ENCODE results near the gene SEMA7A.

The SEMA7A gene

DNA sequence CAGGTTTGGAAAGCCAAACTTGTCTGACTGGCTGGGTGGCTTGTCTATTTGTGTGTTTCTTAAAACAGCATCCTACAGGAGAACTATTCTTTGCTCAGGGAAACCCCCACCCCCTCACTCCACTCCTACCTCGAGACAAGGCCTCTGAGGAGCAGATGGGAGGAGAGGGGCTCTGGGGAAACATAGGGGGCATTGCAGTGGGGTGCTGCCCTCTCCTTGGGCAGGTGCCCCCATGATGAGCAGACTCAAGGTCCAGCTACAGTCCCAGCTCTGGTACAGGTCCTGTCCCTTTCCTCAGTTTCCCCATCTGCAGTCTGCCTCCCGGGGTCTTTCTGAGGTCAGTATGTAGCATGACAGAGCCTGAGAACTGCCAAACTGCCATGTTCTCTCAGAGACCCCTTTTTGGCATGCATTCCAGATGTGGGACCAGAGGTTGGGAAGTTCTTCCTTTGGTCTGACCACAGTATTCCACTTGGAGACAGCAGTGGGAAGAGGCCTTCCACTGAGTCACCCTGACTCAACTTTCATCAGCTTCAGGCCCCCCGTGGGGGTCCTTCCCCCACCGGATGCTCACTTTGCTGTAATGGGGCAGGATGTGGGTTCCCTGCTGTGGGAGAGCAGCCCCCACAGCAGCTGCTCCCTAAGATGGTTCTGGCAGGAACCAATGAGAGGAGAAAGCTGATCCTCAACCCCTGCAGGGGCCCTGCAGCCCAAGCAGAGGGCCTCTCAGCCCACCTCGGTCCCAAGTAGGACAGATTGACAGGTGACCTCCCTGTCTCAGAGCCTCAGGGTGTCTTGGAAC, 34.0 kb downstream of the SEMA7A start:
- ATAC-seq (replicated peaks) (no peak), DNase-seq (no peak)
- H3K36me3 Mint-ChIP-seq, result peaks cover 1 to 27% of the 10 kb centered on the region in 2 donors
- peak overlapping the region; percentile 20 to 26 for H3K4me3 Mint-ChIP-seq
- H3K27ac Mint-ChIP-seq, result peak overlapping the region; percentile 85
- peaks cover 86 to 99% of the 10 kb centered on the region in 2 donors for H3K4me1 Mint-ChIP-seq
- no peaks in the 10 kb centered on the region for H3K9me3 Mint-ChIP-seq
- H3K27me3 Mint-ChIP-seq, result no peaks in the 10 kb centered on the region

GRCh38 chr15:74399100-74399499, 34.7 kb downstream of the SEMA7A start:
- Mint-ChIP-seq H3K4me3 (no peak overlapping the region), H3K4me1 (peaks cover 86 to 99% of the 10 kb centered on the region in 2 donors), H3K27me3 (no peaks in the 10 kb centered on the region), H3K27ac (peak overlapping the region; percentile 98), H3K36me3 (peaks cover 1 to 25% of the 10 kb centered on the region in 2 donors), H3K9me3 (no peaks in the 10 kb centered on the region)
- DNase-seq (no peak), ATAC-seq (replicated peaks) (no peak)

GRCh38 chr15:74398183-74398582, 35.6 kb downstream of the SEMA7A start:
- peak overlapping the region; percentile 59 to 64 for H3K4me3 Mint-ChIP-seq
- ATAC-seq (replicated peaks) (no peak), DNase-seq (no peak)
- no peaks in the 10 kb centered on the region for H3K27me3 Mint-ChIP-seq
- H3K27ac Mint-ChIP-seq, result peak overlapping the region; percentile 98
- peaks cover 3 to 31% of the 10 kb centered on the region in 2 donors for H3K36me3 Mint-ChIP-seq
- peaks cover 0 to 1% of the 10 kb centered on the region in 2 donors for H3K9me3 Mint-ChIP-seq
- H3K4me1 Mint-ChIP-seq, result peaks cover 86 to 99% of the 10 kb centered on the region in 2 donors

GRCh38 chr15:74397239-74398068, 36.3 kb downstream of the SEMA7A start:
- DNase-seq (peak; percentile 77), ATAC-seq (replicated peaks) (peak; percentile 36 to 42)
- peak overlapping the region; percentile 64 to 78 for H3K4me3 Mint-ChIP-seq
- H3K4me1 Mint-ChIP-seq, result peaks cover 86 to 99% of the 10 kb centered on the region in 2 donors
- H3K27ac Mint-ChIP-seq, result peak overlapping the region; percentile 98
- peaks cover 0 to 1% of the 10 kb centered on the region in 2 donors for H3K9me3 Mint-ChIP-seq
- H3K36me3 Mint-ChIP-seq, result peaks cover 3 to 37% of the 10 kb centered on the region in 2 donors
- no peaks in the 10 kb centered on the region for H3K27me3 Mint-ChIP-seq

DNA sequence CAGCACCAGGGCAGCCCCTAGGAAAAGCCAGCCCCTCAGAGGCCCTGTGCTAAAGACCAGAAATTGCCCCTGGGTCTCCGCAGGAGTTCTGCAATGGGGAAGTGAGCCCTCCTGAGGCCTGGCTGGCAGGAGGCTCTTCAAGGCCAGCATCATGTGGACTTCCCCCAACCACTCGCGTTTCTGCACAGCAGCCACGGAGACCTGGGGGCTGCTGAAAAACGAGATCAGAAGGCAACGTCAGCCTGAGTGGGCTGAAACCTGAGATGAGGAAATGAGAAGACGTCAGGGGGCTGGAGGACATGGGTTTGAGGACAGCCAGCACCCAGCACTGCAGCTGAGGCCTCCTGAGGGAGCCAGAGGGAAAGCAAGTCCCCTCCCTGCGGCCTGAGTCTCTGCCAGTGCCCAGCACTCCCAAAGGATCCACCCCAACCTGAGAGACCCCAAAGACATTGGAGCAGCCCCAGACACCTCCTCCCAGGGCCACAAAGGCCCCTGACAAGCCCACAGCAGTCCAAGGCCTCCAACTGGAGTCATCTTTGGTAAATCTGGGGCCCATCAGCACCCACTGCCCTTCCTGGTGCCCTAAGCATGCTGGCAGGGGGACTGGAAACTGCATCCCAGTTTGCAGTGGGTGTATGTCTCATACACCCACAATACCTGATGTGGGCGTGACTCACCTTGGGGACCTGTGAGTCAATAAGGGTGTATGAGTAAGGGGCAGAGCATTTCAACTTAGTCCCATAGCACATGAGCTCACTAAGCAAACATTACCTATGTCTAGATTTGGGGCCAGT, 37.1 kb downstream of the SEMA7A start:
- peak; percentile 97 for DNase-seq
- peaks cover 0 to 1% of the 10 kb centered on the region in 2 donors for H3K9me3 Mint-ChIP-seq
- no peaks in the 10 kb centered on the region for H3K27me3 Mint-ChIP-seq
- H3K4me3 Mint-ChIP-seq, result peak overlapping the region; percentile 64 to 78
- peaks cover 87 to 99% of the 10 kb centered on the region in 2 donors for H3K4me1 Mint-ChIP-seq
- H3K27ac Mint-ChIP-seq, result peak overlapping the region; percentile 98
- peaks cover 3 to 42% of the 10 kb centered on the region in 2 donors for H3K36me3 Mint-ChIP-seq
- peak; percentile 60 to 67 for ATAC-seq (replicated peaks)

DNA sequence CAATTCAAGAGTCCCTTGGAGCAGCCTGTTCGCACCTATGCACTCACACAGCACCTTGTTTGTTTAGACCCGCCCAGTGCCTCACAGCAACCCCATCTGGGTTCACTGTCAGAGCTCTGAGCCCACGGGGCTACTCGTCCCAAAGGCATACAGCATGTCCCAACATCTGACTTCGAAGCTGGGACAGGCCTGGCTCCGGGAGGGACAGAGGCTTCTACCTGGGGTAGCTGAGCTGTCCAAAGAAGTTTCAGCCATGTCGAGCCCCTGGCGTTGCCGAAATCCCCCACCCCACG, 37.7 kb downstream of the SEMA7A start:
- Mint-ChIP-seq H3K4me3 (peak overlapping the region; percentile 64 to 78), H3K9me3 (peaks cover 0 to 1% of the 10 kb centered on the region in 2 donors), H3K27me3 (no peaks in the 10 kb centered on the region), H3K36me3 (peaks cover 3 to 45% of the 10 kb centered on the region in 2 donors), H3K4me1 (peaks cover 87 to 99% of the 10 kb centered on the region in 2 donors), H3K27ac (peak overlapping the region; percentile 98)
- no peak for DNase-seq
- ATAC-seq (replicated peaks), result peak; percentile 14 to 22

GRCh38 chr15:74395319-74396145, 38.2 kb downstream of the SEMA7A start:
- Mint-ChIP-seq H3K27me3 (no peaks in the 10 kb centered on the region), H3K36me3 (peaks cover 5 to 45% of the 10 kb centered on the region in 2 donors), H3K4me1 (peaks cover 87 to 99% of the 10 kb centered on the region in 2 donors), H3K9me3 (peaks cover 0 to 1% of the 10 kb centered on the region in 2 donors), H3K27ac (peak overlapping the region; percentile 98), H3K4me3 (peak overlapping the region; percentile 64 to 78)
- DNase-seq, result no peak
- no peak for ATAC-seq (replicated peaks)

GRCh38 chr15:74394090-74394846, 39.5 kb downstream of the SEMA7A start:
- DNase-seq, result peak; percentile 83
- Mint-ChIP-seq H3K4me3 (peak overlapping the region; percentile 66 to 72), H3K27me3 (no peaks in the 10 kb centered on the region), H3K27ac (peak overlapping the region; percentile 98), H3K9me3 (peaks cover 0 to 1% of the 10 kb centered on the region in 2 donors), H3K4me1 (peaks cover 87 to 99% of the 10 kb centered on the region in 2 donors), H3K36me3 (peaks cover 5 to 52% of the 10 kb centered on the region in 2 donors)
- ATAC-seq (replicated peaks), result peak; percentile 28 to 42

- Mint-ChIP-seq H3K27me3 (no peaks in the 10 kb centered on the region), H3K36me3 (peaks cover 7 to 57% of the 10 kb centered on the region in 2 donors), H3K4me1 (peaks cover 93 to 100% of the 10 kb centered on the region in 2 donors), H3K27ac (peak overlapping the region; percentile 98), H3K9me3 (peaks cover 0 to 1% of the 10 kb centered on the region in 2 donors), H3K4me3 (peak overlapping the region; percentile 14 to 86)
- ATAC-seq (replicated peaks) (no peak), DNase-seq (no peak)
Measured at GRCh38 chr15:74393423-74393822, 40.3 kb downstream of the SEMA7A start.

GRCh38 chr15:74392902-74393301, 40.9 kb downstream of the SEMA7A start:
- peaks cover 0 to 1% of the 10 kb centered on the region in 2 donors for H3K9me3 Mint-ChIP-seq
- H3K36me3 Mint-ChIP-seq, result peaks cover 7 to 53% of the 10 kb centered on the region in 2 donors
- H3K4me3 Mint-ChIP-seq, result peak overlapping the region; percentile 85 to 86
- no peak for DNase-seq
- no peaks in the 10 kb centered on the region for H3K27me3 Mint-ChIP-seq
- ATAC-seq (replicated peaks), result no peak
- H3K27ac Mint-ChIP-seq, result peak overlapping the region; percentile 98
- peaks cover 92 to 100% of the 10 kb centered on the region in 2 donors for H3K4me1 Mint-ChIP-seq

GRCh38 chr15:74392451-74392830, 41.3 kb downstream of the SEMA7A start:
- Mint-ChIP-seq H3K27me3 (no peaks in the 10 kb centered on the region), H3K4me3 (peak overlapping the region; percentile 85 to 86), H3K27ac (peak overlapping the region; percentile 98), H3K9me3 (peaks cover 0 to 1% of the 10 kb centered on the region in 2 donors), H3K4me1 (peaks cover 92 to 100% of the 10 kb centered on the region in 2 donors), H3K36me3 (peaks cover 7 to 53% of the 10 kb centered on the region in 2 donors)
- DNase-seq (no peak), ATAC-seq (replicated peaks) (no peak)

GRCh38 chr15:74391582-74392450, 41.9 kb downstream of the SEMA7A start:
- peaks cover 7 to 58% of the 10 kb centered on the region in 2 donors for H3K36me3 Mint-ChIP-seq
- peaks cover 93 to 100% of the 10 kb centered on the region in 2 donors for H3K4me1 Mint-ChIP-seq
- H3K27ac Mint-ChIP-seq, result peak overlapping the region; percentile 98
- H3K27me3 Mint-ChIP-seq, result no peaks in the 10 kb centered on the region
- DNase-seq (no peak), ATAC-seq (replicated peaks) (no peak)
- peaks cover 0 to 1% of the 10 kb centered on the region in 2 donors for H3K9me3 Mint-ChIP-seq
- peak overlapping the region; percentile 85 to 86 for H3K4me3 Mint-ChIP-seq

Measured in stimulated activated naive B cell treated with anti-CD40 and anti-IgM and Interleukin-4, amounts not matched to agents 10 μg/mL and 1 μg/mL and 100 μg/mL, for 72 hours (primary cell).